ENCODE measurements around the gene PLIN4. TPM values are rescaled to one million over a fixed set of nuclear protein-coding genes. Genes with fewer than 3 reads are reported as not detected.

Gene PLIN4
- total and polyA plus RNA-seq, 9 of the 15 experiments (the other 6 are each of a cell fraction or from before 2014, with no cell fraction given), result 0.04 to 0.16 (median 0.07) TPM; not detected in 3

DNA sequence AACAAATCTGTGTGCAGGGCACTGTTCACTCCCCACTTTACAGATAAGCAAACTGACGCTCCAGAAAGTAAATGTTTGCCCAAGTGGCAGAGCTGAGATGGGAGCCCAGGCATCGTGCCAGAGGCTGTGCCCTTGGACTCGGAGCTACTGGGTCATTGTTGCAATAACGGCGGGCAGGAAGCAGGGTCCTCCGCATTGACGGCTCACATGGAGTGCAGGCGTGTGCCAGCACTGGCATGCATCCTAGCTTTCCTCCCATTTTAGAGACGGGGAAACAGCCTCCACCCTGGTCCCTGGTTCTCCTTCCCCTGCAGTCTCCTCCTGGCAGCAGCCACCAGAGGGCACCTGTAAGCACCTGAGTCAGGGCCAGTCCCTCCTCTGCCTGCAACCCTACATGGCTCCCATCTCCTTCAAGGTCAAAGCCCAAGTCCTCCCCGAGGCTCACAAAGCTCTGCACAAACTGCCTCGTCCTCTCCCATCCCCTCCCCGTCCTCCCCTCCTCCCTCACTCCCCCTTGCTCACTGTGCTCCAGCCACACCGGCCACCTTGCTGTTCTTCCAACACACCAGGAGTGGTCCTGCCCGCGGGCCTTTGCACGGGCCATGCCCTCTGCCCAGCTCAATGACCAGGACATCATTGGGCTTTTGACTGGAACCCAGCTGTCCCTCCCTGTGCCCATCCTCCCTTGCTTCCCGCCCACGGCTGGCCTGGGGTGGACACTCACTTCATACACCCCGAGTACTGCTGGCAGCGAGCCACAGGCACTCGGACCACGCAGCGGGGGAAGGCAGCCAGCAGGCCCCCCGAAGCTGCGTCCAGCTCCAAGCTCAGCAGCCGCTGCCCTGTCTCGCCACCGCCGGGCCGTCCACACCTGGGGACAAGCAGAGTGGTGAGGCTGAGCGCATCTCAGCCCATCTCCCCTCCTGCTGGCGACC, 29.3 kb upstream of the PLIN4 start (continued):
- TF ChIP-seq, protein P1, sequence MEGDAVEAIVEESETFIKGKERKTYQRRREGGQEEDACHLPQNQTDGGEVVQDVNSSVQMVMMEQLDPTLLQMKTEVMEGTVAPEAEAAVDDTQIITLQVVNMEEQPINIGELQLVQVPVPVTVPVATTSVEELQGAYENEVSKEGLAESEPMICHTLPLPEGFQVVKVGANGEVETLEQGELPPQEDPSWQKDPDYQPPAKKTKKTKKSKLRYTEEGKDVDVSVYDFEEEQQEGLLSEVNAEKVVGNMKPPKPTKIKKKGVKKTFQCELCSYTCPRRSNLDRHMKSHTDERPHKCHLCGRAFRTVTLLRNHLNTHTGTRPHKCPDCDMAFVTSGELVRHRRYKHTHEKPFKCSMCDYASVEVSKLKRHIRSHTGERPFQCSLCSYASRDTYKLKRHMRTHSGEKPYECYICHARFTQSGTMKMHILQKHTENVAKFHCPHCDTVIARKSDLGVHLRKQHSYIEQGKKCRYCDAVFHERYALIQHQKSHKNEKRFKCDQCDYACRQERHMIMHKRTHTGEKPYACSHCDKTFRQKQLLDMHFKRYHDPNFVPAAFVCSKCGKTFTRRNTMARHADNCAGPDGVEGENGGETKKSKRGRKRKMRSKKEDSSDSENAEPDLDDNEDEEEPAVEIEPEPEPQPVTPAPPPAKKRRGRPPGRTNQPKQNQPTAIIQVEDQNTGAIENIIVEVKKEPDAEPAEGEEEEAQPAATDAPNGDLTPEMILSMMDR (IDR thresholded peaks at IDR 0.05 in 2 of 3, conservative IDR thresholded peaks at IDR 0.05 in 1 of 3; ENCODE audit: insufficient read depth in 2 of 3, low read depth in 1 of 3, low read length in 3 of 3), result peak; percentile 47 to 50 (median 50)
- TF ChIP-seq FOXM1 (IDR thresholded peaks at IDR 0.05; ENCODE audit: low read depth) (no peak), FOXM1 (CRISPR knock-in tag; IDR thresholded peaks at IDR 0.05; ENCODE audit: low read depth) (no peak), ZNF324 (CRISPR knock-in tag; IDR thresholded peaks at IDR 0.05) (no peak), ZFP36 (IDR thresholded peaks at IDR 0.05; ENCODE audit: low read depth, low read length, partially characterized antibody) (peak; percentile 90), ZNF253 (CRISPR knock-in tag; conservative IDR thresholded peaks at IDR 0.05) (no peak), POLR2H (tag; IDR thresholded peaks at IDR 0.05; ENCODE audit: low read depth) (no peak), TBL1XR1 (IDR thresholded peaks at IDR 0.05; ENCODE audit: low read length in 2 of 2) (no peak), HNRNPK (IDR thresholded peaks at IDR 0.05; ENCODE audit: low read depth, low read length, poor library complexity, severe bottlenecking) (no peak), JUN (IDR thresholded peaks at IDR 0.05; ENCODE audit: borderline replicate concordance, low read depth, low read length) (no peak), JUN (CRISPR knock-in tag; IDR thresholded peaks at IDR 0.05; ENCODE audit: borderline replicate concordance) (no peak), RBM17 (IDR thresholded peaks at IDR 0.05; ENCODE audit: borderline replicate concordance, low read depth, low read length) (no peak), GABPB1 (CRISPR knock-in tag; IDR thresholded peaks at IDR 0.05) (no peak), SMARCA5 (IDR thresholded peaks at IDR 0.05) (peak; percentile 88), NCOA1 (IDR thresholded peaks at IDR 0.05; ENCODE audit: low read depth) (no peak), ATF1 (CRISPR knock-in tag; IDR thresholded peaks at IDR 0.05) (no peak), ATF1 (tag; IDR thresholded peaks at IDR 0.05) (no peak), RCOR1 (IDR thresholded peaks at IDR 0.05; ENCODE audit: borderline replicate concordance in 1 of 2, low read depth in 2 of 2, low read length in 2 of 2) (0 out of 4 replicates have a peak, but pooled peaks of 1 of the 2 experiments have one; percentile 16), ATF7 (IDR thresholded peaks at IDR 0.05) (no peak)
- TF ChIP-seq, protein P2, sequence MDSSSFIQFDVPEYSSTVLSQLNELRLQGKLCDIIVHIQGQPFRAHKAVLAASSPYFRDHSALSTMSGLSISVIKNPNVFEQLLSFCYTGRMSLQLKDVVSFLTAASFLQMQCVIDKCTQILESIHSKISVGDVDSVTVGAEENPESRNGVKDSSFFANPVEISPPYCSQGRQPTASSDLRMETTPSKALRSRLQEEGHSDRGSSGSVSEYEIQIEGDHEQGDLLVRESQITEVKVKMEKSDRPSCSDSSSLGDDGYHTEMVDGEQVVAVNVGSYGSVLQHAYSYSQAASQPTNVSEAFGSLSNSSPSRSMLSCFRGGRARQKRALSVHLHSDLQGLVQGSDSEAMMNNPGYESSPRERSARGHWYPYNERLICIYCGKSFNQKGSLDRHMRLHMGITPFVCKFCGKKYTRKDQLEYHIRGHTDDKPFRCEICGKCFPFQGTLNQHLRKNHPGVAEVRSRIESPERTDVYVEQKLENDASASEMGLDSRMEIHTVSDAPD (CRISPR knock-in tag; IDR thresholded peaks at IDR 0.05), result no peak
- TF ChIP-seq, protein P3, sequence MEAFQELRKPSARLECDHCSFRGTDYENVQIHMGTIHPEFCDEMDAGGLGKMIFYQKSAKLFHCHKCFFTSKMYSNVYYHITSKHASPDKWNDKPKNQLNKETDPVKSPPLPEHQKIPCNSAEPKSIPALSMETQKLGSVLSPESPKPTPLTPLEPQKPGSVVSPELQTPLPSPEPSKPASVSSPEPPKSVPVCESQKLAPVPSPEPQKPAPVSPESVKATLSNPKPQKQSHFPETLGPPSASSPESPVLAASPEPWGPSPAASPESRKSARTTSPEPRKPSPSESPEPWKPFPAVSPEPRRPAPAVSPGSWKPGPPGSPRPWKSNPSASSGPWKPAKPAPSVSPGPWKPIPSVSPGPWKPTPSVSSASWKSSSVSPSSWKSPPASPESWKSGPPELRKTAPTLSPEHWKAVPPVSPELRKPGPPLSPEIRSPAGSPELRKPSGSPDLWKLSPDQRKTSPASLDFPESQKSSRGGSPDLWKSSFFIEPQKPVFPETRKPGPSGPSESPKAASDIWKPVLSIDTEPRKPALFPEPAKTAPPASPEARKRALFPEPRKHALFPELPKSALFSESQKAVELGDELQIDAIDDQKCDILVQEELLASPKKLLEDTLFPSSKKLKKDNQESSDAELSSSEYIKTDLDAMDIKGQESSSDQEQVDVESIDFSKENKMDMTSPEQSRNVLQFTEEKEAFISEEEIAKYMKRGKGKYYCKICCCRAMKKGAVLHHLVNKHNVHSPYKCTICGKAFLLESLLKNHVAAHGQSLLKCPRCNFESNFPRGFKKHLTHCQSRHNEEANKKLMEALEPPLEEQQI (IDR thresholded peaks at IDR 0.05), result no peak
- TF ChIP-seq, protein P4, sequence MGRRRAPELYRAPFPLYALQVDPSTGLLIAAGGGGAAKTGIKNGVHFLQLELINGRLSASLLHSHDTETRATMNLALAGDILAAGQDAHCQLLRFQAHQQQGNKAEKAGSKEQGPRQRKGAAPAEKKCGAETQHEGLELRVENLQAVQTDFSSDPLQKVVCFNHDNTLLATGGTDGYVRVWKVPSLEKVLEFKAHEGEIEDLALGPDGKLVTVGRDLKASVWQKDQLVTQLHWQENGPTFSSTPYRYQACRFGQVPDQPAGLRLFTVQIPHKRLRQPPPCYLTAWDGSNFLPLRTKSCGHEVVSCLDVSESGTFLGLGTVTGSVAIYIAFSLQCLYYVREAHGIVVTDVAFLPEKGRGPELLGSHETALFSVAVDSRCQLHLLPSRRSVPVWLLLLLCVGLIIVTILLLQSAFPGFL (CRISPR knock-in tag; IDR thresholded peaks at IDR 0.05), result no peak

Data from K562 (cell line).